GM23248 (cell line): Measurements from ENCODE around the gene ERGIC2.
"Not testable (repeated sequence)": the region's sequence is repeated elsewhere in the genome, so short reads cannot be mapped to it uniquely, and the experiment has no call there.

Experiments used
- EZH2 ChIP-seq: fragments of 200-600 bp; sonication (generic); IDR thresholded peaks from 2 replicates; pipeline ENCODE4 v1.6.1; 2018; ENCODE audit warnings: antibody characterized with exemption, mild to moderate bottlenecking; ENCODE audit not compliant: insufficient read depth, poor library complexity, severe bottlenecking
- EZH2phosphoT487 ChIP-seq: fragments of 200-600 bp; sonication (generic); IDR thresholded peaks from 2 replicates; pipeline ENCODE4 v1.6.1; 2018; ENCODE audit warnings: antibody characterized with exemption, moderate library complexity, mild to moderate bottlenecking, low read depth; ENCODE audit not compliant: insufficient read depth

DNA sequence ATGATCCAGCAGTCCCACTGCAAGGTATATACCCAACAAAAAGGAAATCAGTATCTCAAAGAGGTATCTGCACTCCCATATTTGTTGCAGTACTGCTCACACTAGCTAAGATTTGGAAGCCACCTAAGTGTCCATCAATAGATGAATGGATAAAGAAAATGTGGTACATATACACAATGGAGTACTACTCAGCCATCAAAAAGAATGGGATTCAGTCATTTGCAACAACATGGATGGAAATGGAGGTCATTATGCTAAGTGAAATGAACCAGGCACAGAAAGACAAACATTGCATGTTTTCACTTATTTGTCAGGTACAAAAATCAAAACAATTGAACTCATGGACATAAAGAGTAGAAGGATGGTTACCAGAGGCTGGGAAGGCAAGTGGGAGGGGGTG lies 90.5 kb downstream of the ERGIC2 start:
- not testable (repeated sequence) for TF ChIP-seq EZH2, EZH2phosphoT487
